ENCODE data around the gene BCL2L2.
A peak's percentile ranks its signal among the peaks of the same experiment; 100 is the strongest.
"Not testable (repeated sequence)": the region's sequence is repeated elsewhere in the genome, so short reads cannot be mapped to it uniquely, and the experiment has no call there.

The BCL2L2 gene

GRCh38 chr14:23306412-23307145, at the start of gene BCL2L2:
TSS of gene BCL2L2 (plus strand) at chr14:23306833. CDS start at chr14:23307768, 935 bp downstream.
- DNase-seq (ENCODE audit: low read depth in 2 of 2): peak in 1 of 2 donors; percentile 14

GRCh38 chr14:23258256-23258655, 48.4 kb upstream of the BCL2L2 start:
- DNase-seq (ENCODE audit: low read depth in 2 of 2): no peak

DNA sequence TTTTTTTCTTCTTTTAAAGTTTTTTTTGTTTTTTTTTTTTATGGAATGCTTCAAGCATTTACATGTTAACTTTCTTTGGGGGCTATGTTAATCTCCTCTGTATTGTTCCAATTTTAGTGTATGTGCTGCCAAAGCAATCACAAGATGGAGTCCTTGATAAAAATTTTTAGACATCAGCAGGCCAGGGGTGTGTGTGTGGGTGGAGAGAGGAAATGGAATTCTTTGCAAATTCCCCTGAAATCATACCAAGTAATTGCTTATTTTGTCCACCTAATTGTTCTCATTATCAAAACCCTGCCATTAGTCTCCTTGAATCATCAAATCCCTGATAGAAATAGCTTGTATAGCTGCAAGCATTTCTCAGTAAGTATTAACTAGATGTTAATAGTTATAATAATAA, 47.2 kb upstream of the BCL2L2 start:
- DNase-seq (ENCODE audit: low read depth in 2 of 2): no peak

- DNase-seq (ENCODE audit: low read depth in 2 of 2): not testable (repeated sequence)
Observed at GRCh38 chr14:23260849-23261248, 45.8 kb upstream of the BCL2L2 start.

DNA sequence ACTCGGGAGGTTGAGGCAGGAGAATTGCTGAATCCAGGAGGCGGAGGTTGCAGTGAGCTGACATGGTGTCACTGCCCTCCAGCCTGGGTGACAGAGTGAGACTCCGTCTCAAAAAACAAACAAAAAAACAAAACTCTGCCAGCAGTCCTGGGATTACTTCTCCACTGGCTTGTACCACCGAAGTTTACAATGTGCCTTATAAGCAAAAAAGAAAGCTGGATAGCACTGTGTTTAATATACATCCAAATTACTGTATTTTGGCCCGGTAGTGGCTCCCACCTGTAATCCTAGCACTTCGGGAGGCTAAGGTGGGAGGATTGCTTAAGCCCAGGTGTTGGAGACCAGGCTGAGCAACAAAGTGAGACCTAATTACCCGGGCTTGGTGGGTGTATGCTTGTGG, 37.4 kb upstream of the BCL2L2 start:
- DNase-seq (ENCODE audit: low read depth in 2 of 2): no peak

- no peak for DNase-seq (ENCODE audit: low read depth in 2 of 2)
Observed at GRCh38 chr14:23275412-23275811, 31.2 kb upstream of the BCL2L2 start.

GRCh38 chr14:23277189-23277588, 29.4 kb upstream of the BCL2L2 start:
- DNase-seq (ENCODE audit: low read depth in 2 of 2): no peak

DNA sequence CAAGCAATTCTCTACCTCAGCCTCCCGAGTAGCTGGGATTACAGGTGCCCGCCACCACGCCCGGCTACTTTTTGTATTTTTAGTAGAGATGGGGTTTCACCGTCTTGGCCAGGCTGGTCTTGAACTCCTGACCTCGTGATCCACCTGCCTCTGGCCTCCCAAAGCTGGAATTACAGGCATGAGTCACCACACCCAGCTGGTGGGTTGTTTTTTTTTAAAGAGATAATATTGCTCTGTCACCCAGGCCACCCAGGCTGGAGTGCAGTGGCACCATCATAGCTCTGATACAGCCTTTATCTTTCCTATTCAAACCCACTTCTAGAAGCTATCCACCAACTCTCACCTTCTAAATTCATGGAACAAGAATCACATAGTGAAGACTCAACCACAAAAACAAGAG, 28.7 kb upstream of the BCL2L2 start:
- not testable (repeated sequence) for DNase-seq (ENCODE audit: low read depth in 2 of 2)

DNA sequence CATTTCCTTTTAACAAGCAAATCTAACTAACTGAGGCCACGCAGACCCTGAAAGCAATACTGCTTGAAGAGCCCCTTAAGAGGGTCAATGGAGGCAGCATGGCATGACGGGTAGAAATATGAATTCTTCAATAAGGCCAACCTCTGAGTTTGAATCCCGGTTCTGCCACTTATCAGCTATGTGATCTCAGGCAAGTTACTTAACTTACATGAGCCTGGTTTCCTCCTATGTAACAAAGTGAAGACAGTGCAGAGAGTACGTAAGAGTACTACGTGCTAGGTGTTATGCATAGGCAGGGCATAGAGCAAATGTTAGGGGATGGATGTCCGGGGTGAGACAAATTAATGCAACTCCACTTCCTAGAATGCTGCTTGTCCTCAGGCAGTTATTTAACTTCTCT, 25.4 kb upstream of the BCL2L2 start:
- no peak for DNase-seq (ENCODE audit: low read depth in 2 of 2)

DNA sequence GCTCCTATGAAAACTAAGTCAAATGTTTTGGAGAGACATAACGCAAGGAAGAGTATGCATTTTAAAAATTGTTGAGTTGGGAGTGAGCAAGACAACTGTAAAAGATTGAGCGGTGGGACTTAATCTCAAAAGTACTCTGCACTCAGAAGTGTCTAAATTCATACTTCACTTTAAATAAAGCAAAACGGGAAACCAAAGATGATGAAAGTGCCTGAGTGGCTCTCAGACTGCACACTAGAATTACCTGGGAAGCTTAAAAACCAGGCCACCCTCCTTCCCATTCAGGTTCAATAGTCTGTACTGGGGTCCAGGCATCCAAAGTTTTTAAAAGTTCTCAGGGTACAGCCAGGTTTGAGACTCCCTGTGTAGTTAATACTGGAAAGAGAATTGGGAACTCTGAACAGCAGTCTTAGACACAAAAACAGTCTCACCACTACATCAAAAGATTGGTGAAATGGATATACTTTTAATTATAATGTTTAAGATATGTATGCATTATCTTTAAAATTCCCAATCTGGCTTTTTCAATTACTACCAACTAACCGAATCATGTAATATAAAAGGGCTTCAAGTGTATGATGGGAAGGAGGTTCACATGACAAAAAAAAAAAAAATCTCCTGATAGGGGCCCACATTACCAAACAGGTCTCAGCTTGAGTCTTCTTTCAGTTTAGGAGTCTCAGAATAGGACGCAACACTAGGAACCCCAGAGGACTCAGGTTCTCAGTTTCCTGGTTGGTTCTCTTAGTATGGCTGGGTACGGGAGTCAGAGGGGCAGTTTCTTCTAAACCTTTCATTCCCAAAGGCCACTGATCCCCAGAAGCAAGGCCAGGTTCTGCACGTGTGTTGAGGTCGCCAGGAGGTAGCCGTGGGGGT, 21.7 kb upstream of the BCL2L2 start:
- no peak for DNase-seq (ENCODE audit: low read depth in 2 of 2)

DNA sequence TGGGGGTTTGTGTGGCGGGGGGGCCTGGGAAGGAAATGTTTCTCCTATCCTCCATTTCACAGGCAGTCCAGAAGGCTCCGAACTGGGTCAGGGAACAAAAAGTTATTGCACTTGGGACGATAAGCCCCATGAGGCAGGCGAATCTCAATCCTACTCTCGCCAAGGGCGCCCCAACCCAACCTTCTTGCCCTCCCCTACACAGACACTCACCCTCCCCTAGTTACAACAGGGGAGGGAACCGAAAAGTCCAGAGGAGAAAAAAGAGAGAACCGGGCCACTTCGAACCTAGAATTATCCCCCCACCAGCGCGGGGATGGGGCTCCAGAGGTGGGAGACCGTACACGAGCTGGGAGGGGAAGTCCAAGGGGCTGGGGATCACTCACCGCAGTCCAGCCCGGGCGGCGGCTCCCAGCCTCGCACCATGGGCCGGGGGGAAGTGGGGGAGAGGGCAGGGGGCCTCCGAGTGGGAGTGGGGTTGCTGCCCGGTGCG, 21.1 kb upstream of the BCL2L2 start:
- DNase-seq (ENCODE audit: low read depth in 2 of 2): no peak

DNA sequence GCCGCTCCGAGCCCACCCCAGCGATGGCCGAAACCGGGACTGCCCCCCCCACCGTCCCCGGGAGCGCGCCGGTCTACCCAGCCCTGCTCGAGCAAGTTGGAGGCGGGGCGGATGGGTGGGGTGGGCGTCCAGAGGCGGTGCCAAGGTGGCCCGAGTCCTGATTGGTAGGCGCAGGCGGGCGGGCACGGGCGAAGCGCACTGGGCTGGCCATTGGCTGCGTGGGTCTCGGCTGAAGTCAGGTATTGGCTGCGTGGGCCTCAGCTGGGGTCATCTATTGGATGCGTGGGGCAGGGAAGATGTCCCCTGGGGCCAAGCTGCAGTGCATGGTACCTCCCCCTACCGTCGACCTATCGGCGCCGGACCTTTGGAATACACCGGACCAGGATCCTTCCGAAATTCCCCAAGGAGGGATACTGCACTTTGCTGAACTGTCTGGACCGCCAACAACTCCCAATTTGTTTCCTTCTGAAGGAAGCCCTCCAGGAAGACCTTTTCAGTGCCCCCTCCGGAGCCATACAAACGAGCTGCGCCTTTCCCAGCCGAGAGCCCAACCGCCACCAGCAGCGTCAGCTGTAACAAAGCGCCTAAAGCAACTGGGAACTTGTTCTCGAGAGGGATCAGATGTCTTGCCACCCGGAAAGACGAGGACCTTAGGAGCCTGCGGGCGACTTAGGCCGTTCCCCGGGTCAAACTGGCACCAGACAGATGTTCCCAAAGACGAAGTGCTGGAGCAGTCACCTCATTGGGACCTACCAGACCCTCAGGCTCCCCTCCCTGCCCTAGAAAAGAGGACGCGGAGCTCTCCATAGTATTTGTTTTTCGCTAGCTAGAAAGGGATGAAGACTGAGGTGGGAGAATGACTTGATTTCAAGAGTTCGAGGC, 20.4 kb upstream of the BCL2L2 start, which contains the start of gene HOMEZ:
TSS of gene HOMEZ (minus strand) at position 113 of the 882 bp plus-strand sequence. CDS start 180 bp downstream, outside the sequence.
- DNase-seq (ENCODE audit: low read depth in 2 of 2): peak; percentile 95 to 98

- no peak for DNase-seq (ENCODE audit: low read depth in 2 of 2)
Observed at GRCh38 chr14:23286902-23287479, 19.6 kb upstream of the BCL2L2 start.

GRCh38 chr14:23294734-23295561, 11.7 kb upstream of the BCL2L2 start:
- peak; percentile 10 to 24 for DNase-seq (ENCODE audit: low read depth in 2 of 2)

DNA sequence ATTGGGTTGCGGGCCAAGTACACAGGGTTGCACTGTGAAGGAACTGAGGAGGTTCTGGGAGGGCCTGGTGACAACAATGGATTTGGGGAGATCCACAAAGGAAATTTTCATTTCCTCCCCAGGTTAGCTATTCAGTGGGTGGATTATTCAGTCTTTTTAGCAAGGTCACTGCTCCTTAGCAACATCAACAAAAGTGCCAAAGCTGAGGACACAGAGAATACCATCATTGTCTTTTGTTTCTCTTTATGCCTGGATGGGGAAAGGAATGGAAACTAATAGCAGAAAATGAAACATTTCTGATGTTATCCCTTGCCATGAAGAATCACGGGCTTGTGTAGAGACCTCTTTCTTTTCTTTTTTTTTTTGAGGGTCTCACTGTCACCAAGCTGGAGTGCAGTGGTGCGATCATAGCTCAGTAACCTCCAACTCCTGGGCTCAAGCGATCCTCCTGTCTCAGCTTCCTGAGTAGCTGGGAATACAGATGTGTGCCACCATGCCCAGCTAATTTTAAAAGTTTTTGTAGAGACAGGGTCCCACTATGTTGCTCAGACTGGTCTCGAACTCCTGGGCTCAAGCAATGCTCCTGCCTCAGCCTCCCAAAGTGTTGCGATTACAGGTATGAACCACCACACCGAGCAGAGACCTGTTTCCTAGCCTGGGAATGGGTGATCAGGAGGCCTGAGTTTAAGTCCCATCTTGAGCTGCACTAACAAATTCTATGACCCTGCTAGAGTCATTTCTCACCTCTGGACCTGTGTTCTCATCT, 10.4 kb upstream of the BCL2L2 start:
- no peak for DNase-seq (ENCODE audit: low read depth in 2 of 2)

- no peak for DNase-seq (ENCODE audit: low read depth in 2 of 2)
Observed at GRCh38 chr14:23297096-23297495, 9.5 kb upstream of the BCL2L2 start.

DNA sequence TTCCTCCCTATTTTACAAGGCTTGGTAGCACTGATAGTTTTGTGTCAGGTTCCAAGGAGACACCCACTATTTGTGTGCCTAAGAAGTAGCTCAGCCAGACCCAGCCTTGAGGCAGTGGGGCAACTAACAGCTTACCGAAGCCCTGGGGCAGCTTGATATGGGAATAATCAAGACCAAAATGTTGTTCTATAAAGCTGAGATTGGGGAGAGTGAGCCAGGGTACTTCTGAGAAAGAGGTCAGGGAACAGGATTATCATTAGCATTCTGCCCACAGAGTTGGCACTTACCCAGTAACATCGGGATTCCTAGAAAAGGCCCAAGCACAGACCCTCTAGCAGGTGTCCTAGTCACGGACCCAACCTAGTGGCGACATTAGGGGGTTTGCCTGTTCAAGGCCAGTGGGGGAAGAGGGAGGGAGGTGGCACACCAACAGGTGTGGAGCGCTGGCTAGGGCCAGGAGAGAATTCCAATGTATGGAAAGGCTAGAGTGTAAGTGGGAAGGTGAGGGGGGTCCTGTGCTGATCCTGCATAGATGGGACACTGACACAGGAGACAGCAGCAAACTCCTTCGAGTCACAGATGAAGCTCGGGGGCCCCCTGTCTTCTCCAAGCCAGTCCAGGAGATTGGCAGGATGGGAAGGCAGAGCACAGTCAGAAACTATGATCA, 8.9 kb upstream of the BCL2L2 start:
- DNase-seq (ENCODE audit: low read depth in 2 of 2): no peak

DNA sequence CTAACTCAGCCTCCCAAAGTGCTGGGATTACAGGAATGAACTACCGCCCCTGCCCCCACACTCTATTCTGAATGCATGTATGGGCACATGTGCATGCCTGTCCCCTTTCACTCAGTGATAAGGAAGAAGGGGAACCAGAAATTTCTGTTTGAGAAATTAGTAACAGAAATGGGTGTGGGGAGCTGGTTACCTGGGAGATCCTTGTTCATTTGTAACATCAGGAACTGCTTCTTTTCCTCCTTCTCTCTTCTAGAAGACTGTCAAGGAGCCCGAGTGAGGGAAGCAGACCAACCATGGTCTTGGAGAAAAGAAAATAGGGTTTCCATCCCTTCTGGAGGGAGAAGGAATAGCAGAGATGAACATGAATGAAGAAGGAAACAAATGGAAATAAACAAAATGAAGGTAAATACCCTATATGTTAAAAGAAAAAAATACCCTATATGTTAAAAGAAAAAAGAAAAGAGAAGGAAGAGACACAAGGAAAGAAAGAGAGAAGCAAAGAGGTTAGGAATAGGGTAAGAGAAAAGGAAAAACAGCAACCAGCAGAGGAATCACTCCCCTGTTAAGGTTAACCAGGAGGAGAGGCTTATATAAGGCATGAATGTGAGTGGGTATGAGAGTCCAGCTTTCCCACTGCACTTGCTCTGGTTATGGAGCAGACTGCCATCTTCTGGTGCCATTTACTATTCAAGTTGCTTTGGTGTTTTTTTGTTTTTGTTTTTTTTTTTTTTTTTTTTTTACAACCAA, 7.2 kb upstream of the BCL2L2 start:
- no peak for DNase-seq (ENCODE audit: low read depth in 2 of 2)
